GM12878 (cell line): ENCODE results near the gene RAD51B. TPM values are rescaled to one million over a fixed set of nuclear protein-coding genes. Genes with fewer than 3 reads are reported as not detected.

ENCODE experiments used
- ATAC-seq: fragments of 200-7000 bp; cut with Tn5 transposase; 3 replicates; pipeline ENCODE4 v1.9.1; 2020; ENCODE audit warnings: mild to moderate bottlenecking, moderate library complexity
- BruUV-seq: library from RNA; stranded (reverse); fragments of 400-500 nt; replicated peaks from 2 replicates; lab custom pipeline; 2021; lab: Mats Ljungman, UMichigan
- CTCF ChIA-PET: fragments of 300-600 bp; sonication (Branson Sonifier 250); formaldehyde crosslinking; extraction: SDS; loops from one replicate; lab custom pipeline; 2021; ENCODE audit warnings: inconsistent platforms; lab: Yijun Ruan, JAX
- POLR2A ChIA-PET: fragments of 350-600 bp; formaldehyde crosslinking; extraction: SDS; loops from one replicate; lab custom pipeline; 2021; ENCODE audit warnings: inconsistent platforms; lab: Charles Lee
- RAD21 ChIA-PET: fragments of 300-600 bp; sonication (Branson Sonifier 250); formaldehyde crosslinking; loops from one replicate; lab custom pipeline; 2023; ENCODE audit warnings: antibody characterized with exemption; ENCODE audit not compliant: unreplicated experiment; lab: Charles Lee
- SMC1A ChIA-PET: fragments of 300-600 bp; sonication (Branson Sonifier 250); formaldehyde crosslinking; loops from one replicate; lab custom pipeline; 2023; ENCODE audit not compliant: unreplicated experiment, uncharacterized antibody; lab: Charles Lee
- DNase-seq: peaks from one replicate; pipeline ENCODE4 v3.0.0-alpha.2; 2011; ENCODE audit warnings: low read depth, low spot score
- FAIRE-seq: peaks from 3 replicates; lab custom pipeline; 2011; peaks lifted over from hg19 to GRCh38; lab: Jason Lieb, UNC
- H2AFZ ChIP-seq: 2 replicates; pipeline ENCODE4 v1.6.0; 2011; ENCODE audit warnings: low read depth, low read length, control low read depth; ENCODE audit not compliant: control insufficient read depth
- H3K27ac ChIP-seq: 2 replicates; pipeline ENCODE4 v1.5.1; 2011; ENCODE audit warnings: control low read depth; ENCODE audit not compliant: control insufficient read depth, insufficient read depth
- H3K27me3 ChIP-seq, 2 experiments: replicated peaks in 1 of 2; 2 replicates each; pipeline versions ENCODE4 v1.6.0 to v1.6.1; 2011; ENCODE audit warnings: low read length in 1 of 2; ENCODE audit not compliant: control insufficient read depth in 2 of 2, insufficient read depth in 2 of 2
- H3K36me3 ChIP-seq, 2 experiments: 2 replicates each; pipeline ENCODE4 v1.5.1; 2011; ENCODE audit warnings: low read length in 1 of 2; ENCODE audit not compliant: control insufficient read depth in 2 of 2, insufficient read depth in 2 of 2
- H3K4me1 ChIP-seq: 2 replicates; pipeline ENCODE4 v1.6.1; 2011; ENCODE audit warnings: mild to moderate bottlenecking, low read length, moderate library complexity, mixed read lengths; ENCODE audit not compliant: control insufficient read depth, insufficient read depth
- H3K4me2 ChIP-seq: 2 replicates; pipeline ENCODE4 v1.6.0; 2011; ENCODE audit warnings: control low read depth; ENCODE audit not compliant: control insufficient read depth, insufficient read depth
- H3K4me3 ChIP-seq: fragments of 200-600 bp; sonication (generic); 2 replicates; pipeline ENCODE4 v1.5.1; 2016
- H3K79me2 ChIP-seq: 2 replicates; pipeline ENCODE4 v1.6.0; 2011; ENCODE audit warnings: low read length; ENCODE audit not compliant: control insufficient read depth, insufficient read depth
- H3K9ac ChIP-seq: 2 replicates; pipeline ENCODE4 v1.8.0; 2011; ENCODE audit warnings: low read length, control low read depth, mixed read lengths; ENCODE audit not compliant: control insufficient read depth, insufficient read depth
- H3K9me3 ChIP-seq: replicated peaks from 3 replicates; pipeline ENCODE4 v1.5.1; 2011; ENCODE audit warnings: mild to moderate bottlenecking, low read length; ENCODE audit not compliant: control insufficient read depth, insufficient read depth
- H4K20me1 ChIP-seq: 2 replicates; pipeline ENCODE4 v1.6.0; 2011; ENCODE audit not compliant: control insufficient read depth, insufficient read depth
- BMI1 ChIP-seq: fragments of 450-650 bp; IDR thresholded peaks from 2 replicates; pipeline ENCODE4 v1.6.1; 2016; ENCODE audit warnings: mild to moderate bottlenecking, moderate library complexity, borderline replicate concordance
- CHD2 ChIP-seq: IDR thresholded peaks from 2 replicates; pipeline ENCODE4 v1.6.1; 2011; ENCODE audit warnings: low read depth, low read length, improper control_type of control experiment, borderline replicate concordance
- HDAC6 ChIP-seq: fragments of 200-600 bp; sonication (generic); IDR thresholded peaks from one replicate; pipeline ENCODE4 v1.8.0; 2017; ENCODE audit warnings: antibody characterized with exemption; ENCODE audit not compliant: unreplicated experiment
- IRF5 ChIP-seq: fragments of 450-650 bp; IDR thresholded peaks from 2 replicates; pipeline ENCODE4 v1.6.1; 2017; ENCODE audit warnings: borderline replicate concordance
- MEF2B ChIP-seq: fragments of 450-650 bp; IDR thresholded peaks from 2 replicates; pipeline ENCODE4 v1.6.1; 2018; ENCODE audit warnings: mild to moderate bottlenecking, moderate library complexity; ENCODE audit not compliant: partially characterized antibody, poor library complexity, severe bottlenecking
- NKRF ChIP-seq: fragments of 450-650 bp; conservative IDR thresholded peaks from 2 replicates; pipeline ENCODE4 v1.6.1; 2017; ENCODE audit warnings: mild to moderate bottlenecking, moderate library complexity
- SUPT20H ChIP-seq: IDR thresholded peaks from 2 replicates; pipeline ENCODE4 v1.6.1; 2011; ENCODE audit warnings: low read depth, mild to moderate bottlenecking, low read length, moderate library complexity, borderline replicate concordance; ENCODE audit not compliant: control insufficient read depth
- TBL1XR1 ChIP-seq: IDR thresholded peaks from 2 replicates; pipeline ENCODE4 v1.6.1; 2012; ENCODE audit warnings: low read depth, low read length, improper control_type of control experiment
- WGBS: methylation state at CpG from one replicate; pipeline ENCODE4 v1.1.6; 2016; ENCODE audit warnings: low lambda C conversion rate; ENCODE audit not compliant: insufficient replicate concordance, insufficient coverage; ENCODE audit errors: missing lambda C conversion rate; 5-methylcytosine and 5-hydroxymethylcytosine counted together
- in situ Hi-C: fragments of 300-500 bp; cut with MboI; formaldehyde crosslinking; loops from 9 replicates; pipeline ENCODE4 v1.14.3; 2018; ENCODE audit warnings: mixed read lengths
- intact Hi-C: fragments of 100-400 bp; cut with micrococcal nuclease; formaldehyde crosslinking; loops from one replicate; pipeline ENCODE4 v1.14.2; 2022; ENCODE audit not compliant: unreplicated experiment
- polyA plus RNA-seq, 11 experiments: library from polyadenylated mRNA; depleted of rRNA in 4 of 11; unstranded in 6 of 11; stranded (reverse) in 5 of 11; fragments of >200 nt; fragmentation: Nextera tagmentation in 4 of 11; fragmentation: Illumina TruSeq in 1 of 11; extraction: Ambion mirVana in 4 of 11; extraction: Trizol in 1 of 11; gene quantifications; 1 replicate in 1 of 11; 2 replicates in 10 of 11; pipeline versions ENCODE4 v1.2.1 to v1.2.3, GENCODE V29; 2011 to 2016; ENCODE audit warnings: inconsistent platforms in 2 of 11, missing spikeins in 2 of 11, low read depth in 1 of 11
- total RNA-seq, 4 experiments: library from RNA; depleted of rRNA in 3 of 4; stranded (reverse); fragments of >200 nt in 3 of 4; fragmentation: Illumina TruSeq in 1 of 4; extraction: Trizol in 1 of 4; gene quantifications; 2 replicates each; pipeline versions ENCODE4 v1.2.1 to v1.2.3, GENCODE V29; 2013 to 2021

The RAD51B gene
- total and polyA plus RNA-seq, 10 of the 15 experiments (the other 5 are each of a cell fraction or from before 2014, with no cell fraction given), result 9.8 to 26.8 (median 21.3) TPM

- no peak overlapping the region for H3K9ac ChIP-seq
- ChIA-PET POLR2A (interaction anchor here (0.6 kb wide), 1 partner anchor 194 kb away, joined by 4 read pairs; no protein-coding TSS in a partner anchor), CTCF (no interaction called here), SMC1A (no interaction called here), RAD21 (no interaction called here)
- FAIRE-seq, result no peak
- WGBS, result 86% methylated on average over 9 of the region's 9 CpGs
- H3K4me2 ChIP-seq, result no peak overlapping the region
- H3K27me3 ChIP-seq, result no peaks in the 10 kb centered on the region
- ATAC-seq, result no peak
- no peak overlapping the region for H2AFZ ChIP-seq
- BruUV-seq, result no TSS peak
- no peak for DNase-seq
- in situ Hi-C loops (no loop called here), intact Hi-C loops (no loop called here)
- no peak overlapping the region for H3K4me3 ChIP-seq
- H3K9me3 ChIP-seq, result peaks cover 5% of the 10 kb centered on the region; the same call in 1 of the 3 replicates
- no peak overlapping the region for H3K27ac ChIP-seq
- no peak for TF ChIP-seq NKRF
- TF ChIP-seq BMI1, result no peak
- TF ChIP-seq MEF2B, result no peak
- no peak for TF ChIP-seq HDAC6
- TF ChIP-seq IRF5, result no peak
- no peak for TF ChIP-seq TBL1XR1
- no peak for TF ChIP-seq CHD2
- TF ChIP-seq SUPT20H, result no peak
- H3K4me1 ChIP-seq, result no peaks in the 10 kb centered on the region
- H3K79me2 ChIP-seq, result no peaks in the 10 kb centered on the region
- no peaks in the 10 kb centered on the region for H4K20me1 ChIP-seq
- H3K36me3 ChIP-seq, result no peaks in the 10 kb centered on the region
Observed at GRCh38 chr14:68604361-68604730, 784.8 kb downstream of the RAD51B start.
